ENCODE measurements around the gene GALNS. TPM values are rescaled to one million over a fixed set of nuclear protein-coding genes. Genes with fewer than 3 reads are reported as not detected.

The GALNS gene
- total RNA-seq, 1 experiment from 2014 or later, result 62.3 TPM

GRCh38 chr16:88864099-88864498, 7.4 kb upstream of the GALNS start:
- H2AFZ ChIP-seq, result no peak overlapping the region
- H3K4me1 ChIP-seq (replicated peaks; ENCODE audit: insufficient read depth), result no peaks in the 10 kb centered on the region
- intact Hi-C loops (cut with micrococcal nuclease; ENCODE audit: unreplicated experiment), result no loop called here
- H3K4me3 ChIP-seq, result no peak overlapping the region
- POLR2A ChIA-PET (ENCODE audit: unreplicated experiment), result no interaction called here
- no peak for DNase-seq
- no peaks in the 10 kb centered on the region for H3K36me3 ChIP-seq (ENCODE audit: low read depth)
- H3K9me2 ChIP-seq (ENCODE audit: insufficient read depth), result no peaks in the 10 kb centered on the region
- no TSS peak for BruUV-seq (replicated peaks)
- H3F3A ChIP-seq (ENCODE audit: insufficient read depth, low read depth), result no peaks in the 10 kb centered on the region
- H4K20me1 ChIP-seq (ENCODE audit: insufficient read depth), result no peaks in the 10 kb centered on the region
- H3K79me2 ChIP-seq (ENCODE audit: low read depth), result no peaks in the 10 kb centered on the region
- TF ChIP-seq EZH2 (IDR thresholded peaks at IDR 0.05; ENCODE audit: low read depth), result no peak
- TF ChIP-seq CTCF (conservative IDR thresholded peaks at IDR 0.05), result no peak
- CTCF ChIA-PET, result no interaction called here
- H3K4me2 ChIP-seq, result no peak overlapping the region
- H3K27me3 ChIP-seq (ENCODE audit: insufficient read depth, low read depth), result peaks cover 23% of the 10 kb centered on the region
- H3K9me3 ChIP-seq (ENCODE audit: insufficient read depth, low read depth), result no peaks in the 10 kb centered on the region
- H3K27ac ChIP-seq, result no peak overlapping the region

GRCh38 chr16:88863426-88863825, 6.7 kb upstream of the GALNS start:
- no TSS peak for BruUV-seq (replicated peaks)
- intact Hi-C loops (cut with micrococcal nuclease; ENCODE audit: unreplicated experiment), result no loop called here

GRCh38 chr16:88862968-88863367, 6.2 kb upstream of the GALNS start:
- Histone ChIP-seq H3K79me2 (ENCODE audit: low read depth) (no peaks in the 10 kb centered on the region), H3K27ac (no peak overlapping the region), H3K36me3 (ENCODE audit: low read depth) (no peaks in the 10 kb centered on the region), H3F3A (ENCODE audit: insufficient read depth, low read depth) (no peaks in the 10 kb centered on the region), H3K4me1 (replicated peaks; ENCODE audit: insufficient read depth) (peaks cover 3% of the 10 kb centered on the region), H3K4me3 (no peak overlapping the region), H3K27me3 (ENCODE audit: insufficient read depth, low read depth) (peaks cover 12% of the 10 kb centered on the region), H3K4me2 (no peak overlapping the region), H3K9me3 (ENCODE audit: insufficient read depth, low read depth) (no peaks in the 10 kb centered on the region), H2AFZ (no peak overlapping the region), H4K20me1 (ENCODE audit: insufficient read depth) (no peaks in the 10 kb centered on the region), H3K9me2 (ENCODE audit: insufficient read depth) (no peaks in the 10 kb centered on the region)
- TF ChIP-seq CTCF (conservative IDR thresholded peaks at IDR 0.05) (no peak), EZH2 (IDR thresholded peaks at IDR 0.05; ENCODE audit: low read depth) (no peak)
- no TSS peak for BruUV-seq (replicated peaks)
- CTCF ChIA-PET, result no interaction called here
- POLR2A ChIA-PET (ENCODE audit: unreplicated experiment), result no interaction called here
- intact Hi-C loops (cut with micrococcal nuclease; ENCODE audit: unreplicated experiment), result no loop called here
- no peak for DNase-seq

More at GRCh38 chr16:88863426-88863825, 6.7 kb upstream of the GALNS start:
- Histone ChIP-seq H2AFZ (no peak overlapping the region), H4K20me1 (ENCODE audit: insufficient read depth) (no peaks in the 10 kb centered on the region), H3K9me3 (ENCODE audit: insufficient read depth, low read depth) (no peaks in the 10 kb centered on the region), H3K36me3 (ENCODE audit: low read depth) (no peaks in the 10 kb centered on the region), H3K9me2 (ENCODE audit: insufficient read depth) (no peaks in the 10 kb centered on the region), H3K79me2 (ENCODE audit: low read depth) (no peaks in the 10 kb centered on the region), H3K27me3 (ENCODE audit: insufficient read depth, low read depth) (peaks cover 17% of the 10 kb centered on the region), H3K27ac (no peak overlapping the region), H3F3A (ENCODE audit: insufficient read depth, low read depth) (no peaks in the 10 kb centered on the region), H3K4me2 (no peak overlapping the region), H3K4me1 (replicated peaks; ENCODE audit: insufficient read depth) (no peaks in the 10 kb centered on the region), H3K4me3 (no peak overlapping the region)
- ChIA-PET POLR2A (ENCODE audit: unreplicated experiment) (no interaction called here), CTCF (no interaction called here)
- no peak for DNase-seq
- TF ChIP-seq CTCF (conservative IDR thresholded peaks at IDR 0.05), result no peak
- no peak for TF ChIP-seq EZH2 (IDR thresholded peaks at IDR 0.05; ENCODE audit: low read depth)
